ENCODE results near the gene OPN1MW3.
"Not testable (repeated sequence)": the region's sequence is repeated elsewhere in the genome, so short reads cannot be mapped to it uniquely, and the experiment has no call there.

The OPN1MW3 gene

GRCh38 chrX:154294791-154295574 is 37.6 kb downstream of the OPN1MW3 start, which contains the start of gene TEX28:
TEX28 (minus strand) TSS chrX:154295124; CDS start chrX:154292117, 3,007 bp downstream.
- TF ChIP-seq GATA1 (IDR thresholded peaks at IDR 0.05; ENCODE audit: low read depth, low read length) (no peak), POLR2A (IDR thresholded peaks at IDR 0.05; ENCODE audit: low read length) (no peak)
- DNase-seq: no peak

- TF ChIP-seq POLR2A (IDR thresholded peaks at IDR 0.05; ENCODE audit: low read length) (no peak), GATA1 (IDR thresholded peaks at IDR 0.05; ENCODE audit: low read depth, low read length) (no peak)
- DNase-seq: no peak
Observed at GRCh38 chrX:154295664-154296310, 38.4 kb downstream of the OPN1MW3 start, which contains the start of gene TKTL1. TKTL1 (plus strand) TSS chrX:154295795; CDS start chrX:154295860, 65 bp downstream.

- TF ChIP-seq POLR2A (IDR thresholded peaks at IDR 0.05; ENCODE audit: low read length) (no peak), GATA1 (IDR thresholded peaks at IDR 0.05; ENCODE audit: low read depth, low read length) (no peak)
- no peak for DNase-seq
Observed at GRCh38 chrX:154296731-154297130, 39.3 kb downstream of the OPN1MW3 start.

GRCh38 chrX:154298312-154298711 is 40.9 kb downstream of the OPN1MW3 start:
- no peak for DNase-seq
- TF ChIP-seq POLR2A (IDR thresholded peaks at IDR 0.05; ENCODE audit: low read length) (no peak), GATA1 (IDR thresholded peaks at IDR 0.05; ENCODE audit: low read depth, low read length) (no peak)

GRCh38 chrX:154300816-154301215 is 43.4 kb downstream of the OPN1MW3 start:
- DNase-seq: no peak
- TF ChIP-seq GATA1 (IDR thresholded peaks at IDR 0.05; ENCODE audit: low read depth, low read length): no peak
- TF ChIP-seq POLR2A (IDR thresholded peaks at IDR 0.05; ENCODE audit: low read length): no peak

GRCh38 chrX:154302998-154303397 is 45.6 kb downstream of the OPN1MW3 start:
- DNase-seq: not testable (repeated sequence)

- DNase-seq: no peak
- no peak for TF ChIP-seq GATA1 (IDR thresholded peaks at IDR 0.05; ENCODE audit: low read depth, low read length)
- TF ChIP-seq POLR2A (IDR thresholded peaks at IDR 0.05; ENCODE audit: low read length): no peak
Observed at GRCh38 chrX:154303476-154303875, 46.1 kb downstream of the OPN1MW3 start.

- TF ChIP-seq GATA1 (IDR thresholded peaks at IDR 0.05; ENCODE audit: low read depth, low read length) (no peak), POLR2A (IDR thresholded peaks at IDR 0.05; ENCODE audit: low read length) (no peak)
- no peak for DNase-seq
Observed at GRCh38 chrX:154304846-154305245, 47.5 kb downstream of the OPN1MW3 start.

GRCh38 chrX:154305541-154306205 is 48.3 kb downstream of the OPN1MW3 start:
- TF ChIP-seq POLR2A (IDR thresholded peaks at IDR 0.05; ENCODE audit: low read length): no peak
- TF ChIP-seq GATA1 (IDR thresholded peaks at IDR 0.05; ENCODE audit: low read depth, low read length): no peak
- DNase-seq: no peak

GRCh38 chrX:154307202-154307601 is 49.8 kb downstream of the OPN1MW3 start:
- TF ChIP-seq POLR2A (IDR thresholded peaks at IDR 0.05; ENCODE audit: low read length): no peak
- no peak for TF ChIP-seq GATA1 (IDR thresholded peaks at IDR 0.05; ENCODE audit: low read depth, low read length)
- no peak for DNase-seq

GRCh38 chrX:154308108-154308946 is 50.9 kb downstream of the OPN1MW3 start:
- TF ChIP-seq GATA1 (IDR thresholded peaks at IDR 0.05; ENCODE audit: low read depth, low read length): no peak
- TF ChIP-seq POLR2A (IDR thresholded peaks at IDR 0.05; ENCODE audit: low read length): no peak
- peak; percentile 60 to 77 for DNase-seq

- no peak for TF ChIP-seq POLR2A (IDR thresholded peaks at IDR 0.05; ENCODE audit: low read length)
- no peak for TF ChIP-seq GATA1 (IDR thresholded peaks at IDR 0.05; ENCODE audit: low read depth, low read length)
- no peak for DNase-seq
Observed at GRCh38 chrX:154309041-154309775, 51.8 kb downstream of the OPN1MW3 start.

Data from erythroblast (primary cell).